Neural cell (in vitro differentiated cells): Measurements from ENCODE around the gene MCC.

Source experiments
- EP300 ChIP-seq: fragments of 450-650 bp; conservative IDR thresholded peaks from 2 replicates; pipeline ENCODE4 v1.6.1; 2014; ENCODE audit warnings: antibody characterized with exemption, mild to moderate bottlenecking, moderate library complexity; ENCODE audit not compliant: poor library complexity, severe bottlenecking
- EZH2 ChIP-seq: fragments of 200-600, 300-800 bp; shearing (Covaris generic), sonication (generic); IDR thresholded peaks from 2 replicates; pipeline ENCODE4 v1.6.1; 2014; ENCODE audit warnings: antibody characterized with exemption, low read length, borderline replicate concordance, mild to moderate bottlenecking; ENCODE audit not compliant: insufficient read depth, poor library complexity, severe bottlenecking
- MXI1 ChIP-seq: fragments of 450-650 bp; conservative IDR thresholded peaks from 2 replicates; pipeline ENCODE4 v1.6.1; 2014; ENCODE audit warnings: antibody characterized with exemption, mild to moderate bottlenecking; ENCODE audit not compliant: poor library complexity, severe bottlenecking
- POLR2AphosphoS5 ChIP-seq: IDR thresholded peaks from 2 replicates; pipeline ENCODE4 v1.6.1; 2012
- RAD21 ChIP-seq: fragments of 450-650 bp; conservative IDR thresholded peaks from 2 replicates; pipeline ENCODE4 v1.6.1; 2014; ENCODE audit warnings: antibody characterized with exemption, mild to moderate bottlenecking, moderate library complexity
- SMC3 ChIP-seq: fragments of 450-650 bp; conservative IDR thresholded peaks from 2 replicates; pipeline ENCODE4 v1.6.1; 2014; ENCODE audit warnings: antibody characterized with exemption, mild to moderate bottlenecking, moderate library complexity; ENCODE audit not compliant: poor library complexity
- TAF1 ChIP-seq: IDR thresholded peaks from 2 replicates; pipeline ENCODE4 v1.6.1; 2012; ENCODE audit warnings: low read depth
- TF ChIP-seq, protein P1 (sequence below): fragments of 450-650 bp; IDR thresholded peaks from 2 replicates; pipeline ENCODE4 v1.5.1; 2014; ENCODE audit warnings: antibody characterized with exemption, mild to moderate bottlenecking, moderate library complexity; ENCODE audit not compliant: poor library complexity, severe bottlenecking
- TF ChIP-seq, protein P2 (sequence below): IDR thresholded peaks from 2 replicates; pipeline ENCODE4 v1.6.1; 2012; ENCODE audit warnings: borderline replicate concordance

DNA sequence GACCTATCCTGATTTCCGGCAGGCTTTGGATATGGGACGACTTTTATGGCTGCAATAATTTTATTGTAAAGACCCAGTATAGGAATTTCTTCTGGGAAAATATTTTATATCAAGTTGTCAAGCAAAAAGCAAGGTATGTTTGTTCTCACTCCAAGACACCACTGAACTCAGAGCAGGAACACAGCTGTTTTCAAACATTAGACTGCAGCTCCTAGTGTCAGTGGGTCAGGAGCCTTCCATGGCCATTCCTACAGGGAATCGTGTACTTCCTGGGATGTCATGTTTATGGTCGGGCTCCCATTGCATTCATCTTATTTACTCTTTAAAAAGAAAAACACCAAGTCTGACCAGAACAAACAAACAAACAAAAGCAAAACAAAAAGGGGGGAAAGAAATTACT, 278.8 kb downstream of the MCC start:
- TF ChIP-seq, protein P1, sequence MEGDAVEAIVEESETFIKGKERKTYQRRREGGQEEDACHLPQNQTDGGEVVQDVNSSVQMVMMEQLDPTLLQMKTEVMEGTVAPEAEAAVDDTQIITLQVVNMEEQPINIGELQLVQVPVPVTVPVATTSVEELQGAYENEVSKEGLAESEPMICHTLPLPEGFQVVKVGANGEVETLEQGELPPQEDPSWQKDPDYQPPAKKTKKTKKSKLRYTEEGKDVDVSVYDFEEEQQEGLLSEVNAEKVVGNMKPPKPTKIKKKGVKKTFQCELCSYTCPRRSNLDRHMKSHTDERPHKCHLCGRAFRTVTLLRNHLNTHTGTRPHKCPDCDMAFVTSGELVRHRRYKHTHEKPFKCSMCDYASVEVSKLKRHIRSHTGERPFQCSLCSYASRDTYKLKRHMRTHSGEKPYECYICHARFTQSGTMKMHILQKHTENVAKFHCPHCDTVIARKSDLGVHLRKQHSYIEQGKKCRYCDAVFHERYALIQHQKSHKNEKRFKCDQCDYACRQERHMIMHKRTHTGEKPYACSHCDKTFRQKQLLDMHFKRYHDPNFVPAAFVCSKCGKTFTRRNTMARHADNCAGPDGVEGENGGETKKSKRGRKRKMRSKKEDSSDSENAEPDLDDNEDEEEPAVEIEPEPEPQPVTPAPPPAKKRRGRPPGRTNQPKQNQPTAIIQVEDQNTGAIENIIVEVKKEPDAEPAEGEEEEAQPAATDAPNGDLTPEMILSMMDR, result no peak
- TF ChIP-seq EP300, result no peak
- no peak for TF ChIP-seq SMC3
- no peak for TF ChIP-seq MXI1
- TF ChIP-seq TAF1, result no peak
- TF ChIP-seq, protein P2, sequence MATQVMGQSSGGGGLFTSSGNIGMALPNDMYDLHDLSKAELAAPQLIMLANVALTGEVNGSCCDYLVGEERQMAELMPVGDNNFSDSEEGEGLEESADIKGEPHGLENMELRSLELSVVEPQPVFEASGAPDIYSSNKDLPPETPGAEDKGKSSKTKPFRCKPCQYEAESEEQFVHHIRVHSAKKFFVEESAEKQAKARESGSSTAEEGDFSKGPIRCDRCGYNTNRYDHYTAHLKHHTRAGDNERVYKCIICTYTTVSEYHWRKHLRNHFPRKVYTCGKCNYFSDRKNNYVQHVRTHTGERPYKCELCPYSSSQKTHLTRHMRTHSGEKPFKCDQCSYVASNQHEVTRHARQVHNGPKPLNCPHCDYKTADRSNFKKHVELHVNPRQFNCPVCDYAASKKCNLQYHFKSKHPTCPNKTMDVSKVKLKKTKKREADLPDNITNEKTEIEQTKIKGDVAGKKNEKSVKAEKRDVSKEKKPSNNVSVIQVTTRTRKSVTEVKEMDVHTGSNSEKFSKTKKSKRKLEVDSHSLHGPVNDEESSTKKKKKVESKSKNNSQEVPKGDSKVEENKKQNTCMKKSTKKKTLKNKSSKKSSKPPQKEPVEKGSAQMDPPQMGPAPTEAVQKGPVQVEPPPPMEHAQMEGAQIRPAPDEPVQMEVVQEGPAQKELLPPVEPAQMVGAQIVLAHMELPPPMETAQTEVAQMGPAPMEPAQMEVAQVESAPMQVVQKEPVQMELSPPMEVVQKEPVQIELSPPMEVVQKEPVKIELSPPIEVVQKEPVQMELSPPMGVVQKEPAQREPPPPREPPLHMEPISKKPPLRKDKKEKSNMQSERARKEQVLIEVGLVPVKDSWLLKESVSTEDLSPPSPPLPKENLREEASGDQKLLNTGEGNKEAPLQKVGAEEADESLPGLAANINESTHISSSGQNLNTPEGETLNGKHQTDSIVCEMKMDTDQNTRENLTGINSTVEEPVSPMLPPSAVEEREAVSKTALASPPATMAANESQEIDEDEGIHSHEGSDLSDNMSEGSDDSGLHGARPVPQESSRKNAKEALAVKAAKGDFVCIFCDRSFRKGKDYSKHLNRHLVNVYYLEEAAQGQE, result no peak
- TF ChIP-seq EZH2, result no peak
- no peak for TF ChIP-seq POLR2AphosphoS5
- TF ChIP-seq RAD21, result no peak
